NCI-H128 (cell line): ENCODE data around the gene MIEF1.

Source experiments
- DNase-seq: peaks from one replicate; lab custom pipeline; 2025; ENCODE audit not compliant: unreplicated experiment; lab: John Stamatoyannopoulos, UW

MIEF1 gene

DNA sequence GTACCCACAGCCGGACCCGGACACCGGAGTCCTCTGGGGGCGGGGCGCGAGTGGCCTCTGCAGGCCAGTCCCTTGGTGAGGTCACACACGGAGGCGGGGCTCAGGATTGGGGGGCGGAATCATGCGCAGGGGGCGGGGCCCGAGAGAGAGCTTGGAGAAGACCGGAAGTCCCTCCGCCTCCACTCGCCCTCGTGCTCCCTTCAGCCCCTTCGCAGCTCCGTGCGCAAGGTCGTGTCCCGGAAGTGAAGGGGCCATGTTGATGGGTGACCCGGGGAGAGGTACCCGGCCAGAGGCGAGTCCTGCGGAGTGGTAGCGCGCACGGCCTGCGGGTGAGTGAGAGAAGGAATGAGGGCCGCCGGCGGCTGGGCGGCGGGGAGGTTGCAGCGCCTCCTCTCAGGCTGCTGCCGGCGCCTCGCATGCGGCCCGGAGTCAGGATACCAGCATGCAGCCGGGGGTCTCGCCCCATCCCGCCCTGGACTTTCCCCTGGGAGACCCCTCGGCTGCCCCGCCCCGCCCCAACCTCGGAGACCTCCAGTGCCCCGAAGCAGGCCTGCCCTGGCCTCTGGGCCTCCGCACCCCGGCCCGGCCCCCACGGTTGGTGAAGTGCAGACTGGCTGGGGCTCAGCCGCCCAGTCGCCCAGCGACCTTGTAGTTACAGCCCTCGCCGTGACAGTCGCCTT is at the start of gene MIEF1:
Gene MIEF1 (plus strand): TSS at position 182 of the 680 bp plus-strand sequence. CDS start 9,005 bp downstream, outside the sequence.
- peak; percentile 77 for DNase-seq

- no peak for DNase-seq
Observed at GRCh38 chr22:39452740-39453040, 49.4 kb upstream of the MIEF1 start.

GRCh38 chr22:39453765-39454378 is 48.2 kb upstream of the MIEF1 start:
- no peak for DNase-seq

DNA sequence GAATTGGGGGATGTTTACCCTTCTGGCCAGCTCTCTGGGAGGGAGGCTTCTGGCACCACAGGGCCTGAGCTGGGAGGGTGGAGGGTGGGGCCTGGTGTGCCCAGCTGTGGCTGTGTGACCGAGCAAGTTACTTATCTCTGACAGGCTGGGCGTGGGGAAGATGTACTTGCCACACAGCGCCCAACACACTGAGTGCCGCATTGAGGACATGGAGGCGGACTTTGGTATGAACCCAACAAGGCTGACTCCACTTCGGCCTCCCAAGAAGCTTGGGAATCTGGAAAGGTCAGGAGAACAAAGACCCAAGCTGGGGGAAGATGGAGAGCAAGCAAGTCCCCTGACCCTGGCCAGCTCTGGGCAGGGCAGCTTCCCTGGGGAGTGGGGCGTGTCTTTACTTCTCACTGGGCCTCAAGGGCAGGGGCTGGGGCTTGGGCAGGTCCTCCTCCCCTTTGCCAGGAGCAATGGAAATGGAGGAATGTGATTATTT is 47.7 kb upstream of the MIEF1 start:
- no peak for DNase-seq

GRCh38 chr22:39456522-39457197 is 45.4 kb upstream of the MIEF1 start, which contains the start of gene MGAT3:
Gene MGAT3, plus strand, starts transcription at chr22:39457012. Its CDS starts 30,336 bp downstream, at chr22:39487348.
- DNase-seq: no peak

DNA sequence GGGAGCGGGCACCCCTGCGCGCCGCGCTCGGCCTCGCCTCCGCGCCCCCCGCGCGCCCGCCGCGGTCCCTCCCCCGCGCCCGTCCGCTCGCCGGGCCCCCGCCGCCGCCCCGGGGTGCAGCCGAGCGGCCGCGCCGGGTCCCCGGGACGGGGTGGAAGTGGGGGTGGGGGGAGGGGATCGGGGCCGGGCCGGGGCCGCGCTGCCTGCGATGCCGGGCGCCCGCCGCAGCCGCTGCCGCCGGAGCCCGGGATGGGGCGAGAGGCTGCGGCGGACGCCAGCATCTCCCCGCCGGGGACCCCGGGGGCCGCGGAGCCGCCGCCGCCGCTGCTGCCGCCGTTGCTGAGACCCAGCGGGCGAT is 44.9 kb upstream of the MIEF1 start:
- DNase-seq: no peak

- no peak for DNase-seq
Observed at GRCh38 chr22:39457556-39458443, 44.3 kb upstream of the MIEF1 start.

DNA sequence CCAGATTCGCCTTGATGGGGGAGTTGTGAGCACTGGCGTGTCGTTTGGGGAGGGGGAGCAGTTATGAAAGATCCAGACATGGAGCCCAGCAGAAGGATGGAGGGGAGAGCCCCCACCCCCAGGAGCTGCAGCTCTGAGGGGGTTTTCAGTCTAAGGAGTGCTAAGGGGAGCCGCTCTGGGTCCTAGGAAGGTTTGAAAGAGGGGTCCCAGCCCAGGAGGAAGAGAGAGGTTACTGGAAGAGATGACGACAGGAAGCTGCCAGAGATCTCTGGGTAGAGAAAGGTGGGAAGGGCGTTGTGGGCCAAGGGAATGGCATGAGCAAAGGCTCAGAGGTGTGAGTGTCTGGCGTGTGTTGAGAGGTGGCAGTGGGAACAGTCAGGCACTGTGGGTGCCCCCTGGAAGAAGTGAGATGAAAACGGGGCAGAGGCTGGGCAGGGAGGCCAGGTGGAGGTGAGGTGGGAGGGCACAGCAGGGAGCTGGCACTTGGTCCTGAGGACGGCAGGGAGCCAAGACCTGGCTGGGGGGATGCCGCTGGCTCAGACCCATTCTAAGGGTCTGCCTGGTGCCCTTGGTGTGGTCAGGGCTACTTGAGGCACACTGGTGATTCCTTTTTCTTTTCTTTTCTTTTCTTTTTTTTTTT is 43.5 kb upstream of the MIEF1 start:
- DNase-seq: no peak

- DNase-seq: no peak
Observed at GRCh38 chr22:39459681-39460080, 42.4 kb upstream of the MIEF1 start.

GRCh38 chr22:39462443-39463221 is 39.5 kb upstream of the MIEF1 start:
- DNase-seq: no peak

- DNase-seq: no peak
Observed at GRCh38 chr22:39463277-39463676, 38.8 kb upstream of the MIEF1 start.

- no peak for DNase-seq
Observed at GRCh38 chr22:39463931-39464390, 38.1 kb upstream of the MIEF1 start.

DNA sequence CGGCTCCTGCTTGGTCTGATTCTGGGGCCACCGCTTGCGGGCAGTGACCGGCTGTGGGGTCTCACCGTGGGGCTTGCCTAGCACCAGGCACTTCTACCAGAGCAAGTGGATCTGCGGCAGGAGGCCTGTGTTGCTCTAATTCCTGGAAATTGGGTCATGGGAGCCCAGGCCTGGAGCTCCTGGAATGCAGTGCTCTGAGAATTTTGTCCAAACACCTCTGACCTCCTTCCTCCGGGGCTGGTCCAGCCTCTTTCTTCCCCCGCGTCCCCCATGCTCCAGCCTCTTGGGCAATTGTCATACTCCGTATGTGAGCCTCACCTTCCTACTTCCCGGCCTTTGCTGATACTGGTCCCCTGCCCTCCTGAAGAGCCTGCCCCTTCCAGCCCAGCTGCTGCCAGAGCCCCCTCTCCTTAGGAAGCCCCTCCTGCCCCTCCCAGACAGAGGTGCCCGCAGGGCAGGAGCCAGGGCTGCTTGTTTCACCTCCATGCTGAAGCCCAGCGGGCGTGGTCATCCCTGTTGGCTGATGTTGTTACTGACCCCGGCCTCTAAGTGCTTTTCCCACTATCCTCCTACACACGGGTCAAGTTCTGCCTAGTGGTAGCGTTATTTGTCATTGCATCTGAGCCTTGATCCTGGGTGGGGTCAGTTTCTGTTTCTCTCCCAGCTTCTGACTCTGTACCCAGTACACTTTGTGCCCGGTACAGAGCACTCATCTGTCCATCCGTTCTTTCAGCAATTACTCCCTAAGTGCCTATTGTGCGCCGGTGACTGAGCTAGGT is 35.7 kb upstream of the MIEF1 start:
- DNase-seq: no peak

GRCh38 chr22:39467390-39467895 is 34.6 kb upstream of the MIEF1 start:
- DNase-seq: no peak

DNA sequence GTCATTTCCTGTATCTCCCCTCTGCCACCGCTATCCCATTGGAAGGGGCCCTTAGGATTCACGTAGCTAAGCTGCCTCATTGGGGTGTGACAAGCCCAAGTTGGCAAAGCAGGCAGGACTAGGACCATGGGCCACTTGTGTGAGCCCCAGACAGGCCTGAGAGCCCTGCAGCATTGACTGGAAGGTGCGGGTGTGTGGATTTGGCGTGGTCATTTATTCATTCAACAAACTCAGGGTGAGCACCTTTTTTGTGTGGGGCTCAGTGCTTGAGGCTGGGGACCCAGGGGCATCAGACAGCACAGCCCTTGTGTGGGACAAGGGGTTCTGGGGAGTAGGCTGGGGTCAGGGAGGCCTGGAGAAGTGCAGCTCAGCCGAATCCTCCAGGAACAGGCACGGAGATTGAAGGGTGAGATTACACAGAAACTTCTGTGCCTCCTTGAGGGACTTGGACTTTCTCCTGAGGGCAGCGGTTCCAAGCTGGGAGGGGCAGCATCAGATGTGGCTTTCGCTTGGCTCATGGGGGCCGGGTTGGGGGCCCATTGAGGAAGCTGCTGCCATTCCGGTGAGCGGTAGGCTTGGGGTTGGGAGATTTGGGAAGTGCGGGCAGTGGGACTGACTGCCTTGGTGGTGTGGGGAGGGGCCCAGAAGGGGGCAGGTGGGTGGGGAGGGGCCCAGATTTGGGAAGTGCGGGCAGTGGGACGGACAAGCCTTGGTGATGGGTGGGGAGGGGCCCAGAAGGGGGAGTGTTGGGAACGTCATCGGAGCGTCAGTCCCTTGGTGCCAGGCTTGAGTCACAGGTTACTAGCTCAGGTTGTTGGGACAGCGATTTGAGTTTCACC is 33.4 kb upstream of the MIEF1 start:
- no peak for DNase-seq

DNA sequence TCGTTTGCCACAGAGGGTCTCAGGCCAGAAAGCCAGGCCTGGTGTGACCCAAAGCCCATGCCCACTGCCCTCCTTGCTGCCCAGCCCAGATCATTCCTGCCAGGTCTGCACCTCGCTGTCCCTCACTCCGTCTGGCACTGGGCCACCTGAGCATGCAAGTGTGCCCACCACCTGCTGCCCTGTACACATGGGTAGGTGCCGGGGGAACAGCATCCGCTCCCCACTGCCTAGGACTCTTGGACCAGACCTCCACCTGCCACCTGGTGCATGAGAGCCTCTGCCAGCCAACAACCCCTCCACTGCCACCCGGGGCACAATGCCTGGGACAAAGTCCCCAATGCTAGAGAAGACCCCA is 32.8 kb upstream of the MIEF1 start:
- DNase-seq: no peak

- no peak for DNase-seq
Observed at GRCh38 chr22:39469681-39470450, 32.2 kb upstream of the MIEF1 start.
